HepG2 (cell line): Measurements from ENCODE around the gene GAS2L2. TPM values are rescaled to one million over a fixed set of nuclear protein-coding genes. Genes with fewer than 3 reads are reported as not detected.

Source experiments
- EEA1 ChIP-seq: sonication (generic); formaldehyde crosslinking; IDR thresholded peaks from 2 replicates; pipeline ENCODE4 v1.5.1; 2020; ENCODE audit warnings: mild to moderate bottlenecking, missing genetic modification reagents, borderline replicate concordance
- FOXC1 ChIP-seq: sonication (generic); formaldehyde crosslinking; IDR thresholded peaks from 2 replicates; pipeline ENCODE4 v1.8.0; 2022; ENCODE audit warnings: mild to moderate bottlenecking, missing genetic modification reagents, borderline replicate concordance
- JARID2 ChIP-seq: sonication (generic); formaldehyde crosslinking; IDR thresholded peaks from 2 replicates; pipeline ENCODE4 v1.8.1; 2023; ENCODE audit warnings: missing genetic modification reagents, inconsistent platforms; ENCODE audit not compliant: insufficient replicate concordance
- MED1 ChIP-seq: sonication (generic); formaldehyde crosslinking; IDR thresholded peaks from 2 replicates; pipeline ENCODE4 v1.4.0; 2020; ENCODE audit warnings: missing genetic modification reagents
- ZBTB25 ChIP-seq: IDR thresholded peaks from 2 replicates; pipeline ENCODE4 v1.6.1; 2018; ENCODE audit warnings: missing genetic modification reagents
- ZNF234 ChIP-seq: sonication (generic); formaldehyde crosslinking; conservative IDR thresholded peaks from 2 replicates; pipeline ENCODE4 v1.5.1; 2020; ENCODE audit warnings: mild to moderate bottlenecking, missing genetic modification reagents
- ZNF33A ChIP-seq: sonication (generic); formaldehyde crosslinking; IDR thresholded peaks from 2 replicates; pipeline ENCODE4 v1.5.1; 2020; ENCODE audit warnings: missing genetic modification reagents, mild to moderate bottlenecking, moderate library complexity, borderline replicate concordance
- ZNF710 ChIP-seq: sonication (generic); formaldehyde crosslinking; IDR thresholded peaks from 2 replicates; pipeline ENCODE4 v1.5.0; 2020; ENCODE audit warnings: mild to moderate bottlenecking, missing genetic modification reagents, borderline replicate concordance
- ZNF841 ChIP-seq: sonication (generic); formaldehyde crosslinking; IDR thresholded peaks from 2 replicates; pipeline ENCODE4 v1.8.1; 2023; ENCODE audit warnings: missing genetic modification reagents, borderline replicate concordance
- polyA plus RNA-seq, 8 experiments: library from polyadenylated mRNA; depleted of rRNA in 3 of 8; stranded (reverse) in 7 of 8; unstranded in 1 of 8; fragments of >200 nt; fragmentation: Illumina TruSeq in 4 of 8; extraction: Trizol in 4 of 8; gene quantifications; 2 replicates each; pipeline versions ENCODE4 v1.2.1 to v1.2.3, GENCODE V29; 2011 to 2016; ENCODE audit warnings: low read depth in 4 of 8, missing spikeins in 1 of 8, mixed read lengths in 1 of 8; ENCODE audit not compliant: insufficient read depth in 1 of 8
- total RNA-seq, 5 experiments: library from RNA; depleted of rRNA; stranded (reverse); fragments of >200 nt; fragmentation: Illumina TruSeq; extraction: Trizol; gene quantifications; 2 replicates each; pipeline ENCODE4 v1.2.3, GENCODE V29; 2016; ENCODE audit warnings: low read depth in 1 of 5
- TF ChIP-seq, protein P1 (sequence below): sonication (generic); formaldehyde crosslinking; IDR thresholded peaks from 2 replicates; pipeline ENCODE4 v1.8.1; 2023; ENCODE audit warnings: mild to moderate bottlenecking, missing genetic modification reagents

The GAS2L2 gene
- total and polyA plus RNA-seq, 2 of the 13 experiments (the other 11 are each of a cell fraction or from before 2014, with no cell fraction given) = not detected

- TF ChIP-seq ZNF841 (CRISPR knock-in tag) (no peak), MED1 (CRISPR knock-in tag) (no peak), EEA1 (no peak), ZNF710 (CRISPR knock-in tag) (no peak), JARID2 (no peak), FOXC1 (CRISPR knock-in tag) (no peak), ZNF234 (CRISPR knock-in tag) (no peak), ZBTB25 (CRISPR knock-in tag) (no peak), ZNF33A (CRISPR knock-in tag) (no peak)
- TF ChIP-seq, protein P1, sequence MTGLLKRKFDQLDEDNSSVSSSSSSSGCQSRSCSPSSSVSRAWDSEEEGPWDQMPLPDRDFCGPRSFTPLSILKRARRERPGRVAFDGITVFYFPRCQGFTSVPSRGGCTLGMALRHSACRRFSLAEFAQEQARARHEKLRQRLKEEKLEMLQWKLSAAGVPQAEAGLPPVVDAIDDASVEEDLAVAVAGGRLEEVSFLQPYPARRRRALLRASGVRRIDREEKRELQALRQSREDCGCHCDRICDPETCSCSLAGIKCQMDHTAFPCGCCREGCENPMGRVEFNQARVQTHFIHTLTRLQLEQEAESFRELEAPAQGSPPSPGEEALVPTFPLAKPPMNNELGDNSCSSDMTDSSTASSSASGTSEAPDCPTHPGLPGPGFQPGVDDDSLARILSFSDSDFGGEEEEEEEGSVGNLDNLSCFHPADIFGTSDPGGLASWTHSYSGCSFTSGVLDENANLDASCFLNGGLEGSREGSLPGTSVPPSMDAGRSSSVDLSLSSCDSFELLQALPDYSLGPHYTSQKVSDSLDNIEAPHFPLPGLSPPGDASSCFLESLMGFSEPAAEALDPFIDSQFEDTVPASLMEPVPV = no peak
- TF ChIP-seq, all 625 proteins: peak for 0
Observed at GRCh38 chr17:35757243-35757642, 4.2 kb upstream of the GAS2L2 start (continued).
